Measurements from ENCODE around the gene C16orf54.
"Not testable (repeated sequence)": the region's sequence is repeated elsewhere in the genome, so short reads cannot be mapped to it uniquely, and the experiment has no call there.

C16orf54 gene

GRCh38 chr16:29767062-29767461, 21.3 kb upstream of the C16orf54 start:
- DNase-seq: no peak

- DNase-seq: no peak
Observed at GRCh38 chr16:29766571-29766970, 20.8 kb upstream of the C16orf54 start.

GRCh38 chr16:29765167-29766032, 19.6 kb upstream of the C16orf54 start:
- no peak for DNase-seq

GRCh38 chr16:29763326-29763725, 17.5 kb upstream of the C16orf54 start:
- no peak for DNase-seq

GRCh38 chr16:29761882-29762281, 16.1 kb upstream of the C16orf54 start:
- DNase-seq: no peak

GRCh38 chr16:29761280-29761651, 15.5 kb upstream of the C16orf54 start:
- not testable (repeated sequence) for DNase-seq

- no peak for DNase-seq
Observed at GRCh38 chr16:29760567-29761279, 14.9 kb upstream of the C16orf54 start.

- DNase-seq: no peak
Observed at GRCh38 chr16:29757950-29758466, 12.2 kb upstream of the C16orf54 start.

GRCh38 chr16:29757086-29757485, 11.3 kb upstream of the C16orf54 start:
- not testable (repeated sequence) for DNase-seq

- peak; percentile 14 to 68 (median 48) for DNase-seq
Observed at GRCh38 chr16:29756654-29757053, 10.9 kb upstream of the C16orf54 start.

- DNase-seq: no peak
Observed at GRCh38 chr16:29753516-29753915, 7.7 kb upstream of the C16orf54 start.

- DNase-seq: not testable (repeated sequence)
Observed at GRCh38 chr16:29748760-29749149, 3.0 kb upstream of the C16orf54 start.

GRCh38 chr16:29747947-29748759, 2.4 kb upstream of the C16orf54 start:
- no peak for DNase-seq

- DNase-seq: not testable (repeated sequence)
Observed at GRCh38 chr16:29746518-29746917, 728 bp upstream of the C16orf54 start.

GRCh38 chr16:29745121-29745852, 503 bp downstream of the C16orf54 start:
- DNase-seq: peak in 5 of 6 experiments; percentile 31 to 84 (median 67)

GRCh38 chr16:29744541-29745101, 1.2 kb downstream of the C16orf54 start:
- DNase-seq: peak in 3 of 6 experiments; percentile 40 to 50 (median 41)

- DNase-seq: peak; percentile 30 to 50 (median 48)
Observed at GRCh38 chr16:29743827-29744531, 1.8 kb downstream of the C16orf54 start.

- peak in 1 of 6 experiments; percentile 46 for DNase-seq
Observed at GRCh38 chr16:29743475-29743826, 2.3 kb downstream of the C16orf54 start.

- DNase-seq: peak in 2 of 6 experiments; percentile 14 to 21
Observed at GRCh38 chr16:29742683-29743275, 3.0 kb downstream of the C16orf54 start.

GRCh38 chr16:29740630-29741015, 5.2 kb downstream of the C16orf54 start:
- not testable (repeated sequence) for DNase-seq

All from stimulated activated naive CD4-positive, alpha-beta T cell (primary cell).